Forelimb muscle (tissue), 1 donor: ENCODE data around the gene TMEM45B. TPM values are rescaled to one million over a fixed set of nuclear protein-coding genes. Genes with fewer than 3 reads are reported as not detected.
"Not testable (repeated sequence)": the region's sequence is repeated elsewhere in the genome, so short reads cannot be mapped to it uniquely, and the experiment has no call there.

Experiments used
- DNase-seq: peaks from one replicate; pipeline ENCODE4 v3.0.0-alpha.2; 2013; ENCODE audit warnings: low read depth
- polyA plus RNA-seq: library from polyadenylated mRNA; unstranded; fragments of 120-200 nt; gene quantifications from one replicate; pipeline ENCODE4 v1.2.1, GENCODE V29; 2013; ENCODE audit not compliant: insufficient read length

TMEM45B gene
- polyA plus RNA-seq, 1 donor: 0.48 TPM

- DNase-seq: not testable (repeated sequence)
Observed at GRCh38 chr11:129808241-129808640, 7.4 kb upstream of the TMEM45B start.

GRCh38 chr11:129813231-129813791 is 2.3 kb upstream of the TMEM45B start:
- no peak for DNase-seq

- DNase-seq: no peak
Observed at GRCh38 chr11:129814244-129815014, 1.2 kb upstream of the TMEM45B start.

DNA sequence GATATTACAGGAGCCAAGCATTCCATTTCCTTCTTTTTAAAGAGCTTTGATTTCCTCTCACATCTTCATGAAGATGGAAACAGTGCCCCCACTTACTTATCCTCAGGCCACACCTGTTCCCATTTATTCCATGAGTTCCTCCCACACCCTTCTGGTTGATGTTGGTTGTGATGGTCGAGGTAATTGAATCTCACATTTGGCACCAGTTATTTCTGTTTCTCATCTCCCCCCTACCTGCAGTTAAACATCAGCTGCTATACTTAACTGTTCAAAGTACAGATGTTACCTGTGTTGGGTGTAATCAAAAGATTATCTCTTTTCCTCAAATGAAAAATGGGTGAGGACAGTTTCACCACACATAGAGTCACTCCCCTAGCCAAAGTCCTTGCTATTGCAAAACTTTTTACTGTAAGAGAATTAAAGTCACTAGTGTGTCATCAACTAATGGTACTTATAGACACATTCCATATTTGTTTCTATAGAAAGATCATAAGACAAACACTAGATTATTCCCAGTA is 1.9 kb downstream of the TMEM45B start:
- DNase-seq: no peak

DNA sequence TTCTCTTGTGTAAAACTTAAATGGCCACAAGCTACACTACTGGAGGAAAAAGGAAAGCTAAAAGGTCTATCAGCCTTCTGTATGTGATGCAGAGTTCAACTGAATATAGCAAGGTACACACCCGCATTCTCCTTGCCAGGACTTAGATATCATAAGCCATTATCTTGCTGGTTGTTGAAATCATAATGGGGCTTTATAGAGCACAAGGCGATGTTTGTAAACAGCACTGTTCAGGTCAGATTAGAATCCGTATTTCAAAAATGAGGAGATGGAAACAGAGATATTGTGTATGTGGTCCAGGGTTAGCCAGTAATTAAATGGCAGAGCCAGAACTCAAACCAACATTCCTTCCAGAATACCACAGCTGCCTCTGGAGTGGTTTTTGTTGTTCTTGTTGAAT is 2.6 kb downstream of the TMEM45B start:
- not testable (repeated sequence) for DNase-seq

GRCh38 chr11:129819237-129819636 is 3.6 kb downstream of the TMEM45B start:
- no peak for DNase-seq

- not testable (repeated sequence) for DNase-seq
Observed at GRCh38 chr11:129820228-129820627, 4.6 kb downstream of the TMEM45B start.

GRCh38 chr11:129823281-129823680 is 7.6 kb downstream of the TMEM45B start:
- not testable (repeated sequence) for DNase-seq

GRCh38 chr11:129823799-129824198 is 8.2 kb downstream of the TMEM45B start:
- DNase-seq: not testable (repeated sequence)

DNA sequence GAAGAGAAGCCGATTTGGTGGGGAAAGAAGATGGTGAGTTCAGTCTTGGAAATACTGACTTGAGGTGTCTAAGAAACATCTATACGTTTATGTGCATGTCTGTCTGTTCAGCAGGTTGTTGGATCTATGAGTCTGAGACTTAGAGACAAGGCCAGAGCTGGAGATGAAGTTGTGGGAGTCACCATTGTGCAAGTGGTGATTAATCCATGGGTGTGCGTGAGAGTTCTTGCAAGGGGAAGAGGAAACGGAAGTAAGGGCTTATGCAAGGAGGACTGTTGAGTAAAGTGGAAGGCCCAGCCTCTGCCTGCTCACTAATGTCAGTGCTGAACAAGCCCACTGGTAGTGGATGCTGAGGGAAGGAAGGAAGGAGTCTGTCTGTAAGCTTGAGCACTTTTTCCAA is 9.7 kb downstream of the TMEM45B start:
- no peak for DNase-seq

DNA sequence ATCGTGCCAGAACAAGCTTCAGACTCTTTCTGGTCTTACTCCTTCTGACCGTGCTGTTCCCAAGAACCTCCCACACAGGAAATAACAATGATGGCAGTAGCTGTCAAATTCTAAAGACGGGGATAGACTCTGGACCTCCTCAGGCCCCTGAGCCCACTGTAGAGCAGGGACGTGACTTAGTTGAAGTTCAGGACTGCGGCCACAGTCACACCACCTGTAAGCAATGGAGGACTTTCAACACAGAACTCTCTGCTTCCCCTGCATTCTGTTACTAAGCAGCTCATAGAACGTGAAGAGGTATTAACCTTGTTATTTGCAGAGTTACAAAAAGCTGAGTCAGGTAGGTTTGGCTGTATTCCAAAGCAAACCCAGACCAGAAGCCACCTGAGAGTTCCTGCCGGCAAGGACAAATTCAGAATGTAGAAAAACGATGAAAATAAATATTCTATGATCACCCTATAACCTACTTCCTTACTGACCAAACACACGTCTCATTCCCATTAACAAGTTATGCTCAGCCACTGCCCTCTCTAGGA is 12.7 kb downstream of the TMEM45B start:
- DNase-seq: no peak

GRCh38 chr11:129829497-129829896 is 13.8 kb downstream of the TMEM45B start:
- DNase-seq: not testable (repeated sequence)

- not testable (repeated sequence) for DNase-seq
Observed at GRCh38 chr11:129831227-129831626, 15.6 kb downstream of the TMEM45B start.

DNA sequence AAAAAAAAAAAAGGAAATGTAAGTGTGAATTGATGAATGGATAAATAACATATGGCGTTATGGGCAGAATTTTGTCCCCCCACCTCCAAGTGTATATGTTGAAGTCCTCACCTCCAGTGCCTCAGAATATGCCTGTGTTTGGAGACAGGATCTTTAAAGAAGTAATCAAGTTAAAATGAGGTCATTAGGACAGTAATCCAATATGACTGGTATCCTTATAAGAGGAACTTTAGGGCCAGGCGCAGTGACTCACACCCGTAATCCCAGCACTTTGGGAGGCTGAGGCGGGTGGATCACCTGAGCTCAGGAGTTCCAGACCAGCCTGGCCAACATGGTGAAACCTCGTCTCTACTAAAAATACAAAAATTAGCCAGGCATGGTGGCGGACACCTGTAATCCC is 17.6 kb downstream of the TMEM45B start:
- DNase-seq: not testable (repeated sequence)

DNA sequence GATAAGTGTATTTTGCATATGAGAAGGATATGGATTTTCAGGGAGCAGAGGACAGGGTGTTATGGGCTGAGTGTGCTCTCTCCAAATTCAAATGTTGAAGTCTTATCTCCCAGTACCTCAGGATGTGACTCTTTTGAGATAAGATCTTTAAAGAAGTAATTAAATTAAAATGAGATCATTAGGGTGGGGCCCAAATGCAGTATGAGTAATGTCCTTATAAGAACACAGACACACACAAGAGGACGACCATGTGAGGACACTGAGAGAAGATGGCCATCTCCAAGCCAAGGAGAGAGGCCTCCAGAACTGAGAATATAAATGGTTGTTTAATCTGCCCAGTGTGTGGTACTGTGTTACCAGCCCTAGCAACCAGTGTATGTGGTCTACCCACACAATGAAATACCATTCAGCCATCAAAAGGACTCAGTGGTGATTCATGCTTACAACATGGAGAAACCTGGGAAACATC is 20.8 kb downstream of the TMEM45B start:
- not testable (repeated sequence) for DNase-seq

DNA sequence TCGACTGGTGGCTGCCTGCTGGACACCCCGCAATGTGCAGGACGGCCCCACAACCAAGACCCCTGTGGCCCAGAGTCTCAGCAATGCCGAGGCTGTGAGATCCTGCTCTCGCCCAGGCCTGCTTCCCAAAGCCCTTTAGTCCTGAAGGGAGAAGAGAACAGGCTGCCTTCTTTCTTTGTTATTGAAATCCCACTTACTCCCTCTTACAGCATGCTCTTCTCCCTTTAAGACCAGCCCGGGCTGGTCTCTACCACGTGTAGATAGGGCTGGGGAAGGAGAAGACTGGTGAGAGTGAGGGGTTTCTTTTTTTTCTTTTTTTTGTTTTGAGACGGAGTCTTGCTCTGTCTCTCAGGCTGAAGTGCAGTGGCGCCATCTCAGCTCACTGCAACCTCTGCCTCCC is 21.3 kb downstream of the TMEM45B start:
- no peak for DNase-seq

GRCh38 chr11:129840236-129840635 is 24.6 kb downstream of the TMEM45B start:
- DNase-seq: no peak

DNA sequence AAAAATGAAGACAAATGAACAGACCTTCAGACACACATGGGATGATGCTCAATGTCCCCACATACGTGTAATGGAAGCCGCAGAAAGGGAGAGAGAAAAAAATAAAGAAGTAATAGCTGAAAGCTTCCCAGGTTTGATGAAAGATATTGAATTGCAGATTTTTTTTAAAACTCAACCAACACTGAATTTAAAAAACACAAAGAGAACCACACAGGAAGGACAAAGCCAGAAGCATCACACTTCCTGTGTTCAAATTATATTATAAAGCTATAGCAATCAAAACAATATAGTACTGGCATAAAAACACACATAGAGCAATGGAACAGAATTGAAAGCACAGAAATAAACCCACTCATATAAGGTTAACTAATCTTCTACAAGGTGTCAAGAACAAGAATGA is 26.5 kb downstream of the TMEM45B start:
- no peak for DNase-seq

DNA sequence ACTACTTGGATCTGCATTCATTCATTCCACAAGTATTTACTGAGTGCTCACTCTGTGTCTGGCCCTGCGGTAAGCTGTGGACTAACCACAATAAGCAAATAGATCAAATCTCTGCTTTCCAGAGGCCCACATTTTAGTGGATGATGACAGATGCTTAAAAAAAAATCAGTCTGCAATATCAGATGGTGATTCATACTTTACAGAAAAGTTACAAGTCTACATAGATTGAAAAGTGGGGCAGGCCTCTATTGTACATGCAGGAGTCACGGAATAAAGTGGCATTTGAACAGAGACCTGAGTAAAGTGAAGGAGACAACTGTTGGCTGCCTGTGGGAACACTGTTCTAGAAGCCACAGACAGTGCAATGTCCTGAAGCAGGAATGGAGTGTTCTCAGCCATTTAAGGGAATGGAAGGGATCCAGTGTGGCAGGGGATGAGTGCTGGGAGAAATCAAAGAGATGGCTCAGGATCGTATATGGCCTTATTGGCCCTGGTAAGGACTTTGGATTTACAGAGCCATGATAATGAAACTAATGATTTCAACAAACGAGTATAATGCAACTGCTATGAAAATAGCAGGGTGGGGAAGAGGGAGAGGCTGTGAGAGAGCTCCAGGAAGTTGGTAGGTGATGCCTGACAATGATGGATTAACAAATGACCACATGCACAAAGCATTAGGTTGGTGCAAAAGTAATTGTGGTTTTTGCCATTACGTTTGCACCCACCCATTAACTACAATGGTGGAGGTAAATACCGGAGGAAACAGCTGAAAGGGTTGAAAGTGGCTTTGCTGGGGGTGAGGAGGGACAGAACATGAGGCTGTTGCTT is 31.1 kb downstream of the TMEM45B start:
- no peak for DNase-seq

DNA sequence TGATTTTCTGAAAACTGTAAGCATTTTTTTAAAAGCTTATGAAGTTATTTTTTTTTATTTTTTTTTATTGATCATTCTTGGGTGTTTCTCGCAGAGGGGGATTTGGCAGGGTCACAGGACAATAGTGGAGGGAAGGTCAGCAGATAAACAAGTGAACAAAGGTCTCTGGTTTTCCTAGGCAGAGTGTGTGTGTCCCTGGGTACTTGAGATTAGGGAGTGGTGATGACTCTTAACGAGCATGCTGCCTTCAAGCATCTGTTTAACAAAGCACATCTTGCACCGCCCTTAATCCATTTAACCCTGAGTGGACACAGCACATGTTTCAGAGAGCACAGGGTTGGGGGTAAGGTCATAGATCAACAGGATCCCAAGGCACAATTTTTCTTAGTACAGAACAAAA is 31.7 kb downstream of the TMEM45B start:
- DNase-seq: not testable (repeated sequence)

GRCh38 chr11:129849447-129850130 is 33.9 kb downstream of the TMEM45B start:
- DNase-seq: no peak
